K562 (cell line): ENCODE data around the gene BIRC7. TPM values are rescaled to one million over a fixed set of nuclear protein-coding genes. Genes with fewer than 3 reads are reported as not detected.

Experiments used
- ATAC-seq: fragments of 200-7000 bp; cut with Tn5 transposase; 3 replicates; pipeline ENCODE4 v1.9.1; 2020; ENCODE audit warnings: moderate library complexity
- BruUV-seq: library from RNA; stranded (reverse); fragments of 400-500 nt; replicated peaks from 2 replicates; lab custom pipeline; 2021; lab: Mats Ljungman, UMichigan
- CTCF ChIA-PET: fragments of 300-600 bp; formaldehyde crosslinking; extraction: SDS; loops from one replicate; lab custom pipeline; 2021; ENCODE audit warnings: low intra/inter-chr PET ratio; lab: Yijun Ruan, JAX
- POLR2A ChIA-PET: fragments of 300-600, 350-650 bp; sonication (Branson Sonifier 250); formaldehyde crosslinking; extraction: SDS; loops from one replicate; lab custom pipeline; 2021; ENCODE audit warnings: antibody characterized with exemption, inconsistent platforms; lab: Yijun Ruan, JAX
- DNase-seq, 4 experiments: peaks; one replicate each; pipeline versions ENCODE4 v3.0.0 to v3.0.0-alpha.2; 2011 to 2018; ENCODE audit warnings: low spot score in 3 of 4, mixed read lengths in 3 of 4; ENCODE audit errors: extremely low read depth in 1 of 4
- FAIRE-seq: peaks from 2 replicates; lab custom pipeline; 2011; peaks lifted over from hg19 to GRCh38; lab: Jason Lieb, UNC
- H2AFZ ChIP-seq: 2 replicates; pipeline ENCODE4 v1.6.0; 2011; ENCODE audit warnings: low read depth, low read length, control low read depth, inconsistent platforms
- H3K27ac ChIP-seq: fragments of 200-600 bp; 3 replicates; pipeline ENCODE4 v1.8.0; 2011; ENCODE audit warnings: low read depth, mild to moderate bottlenecking, control low read depth, inconsistent platforms, low read length, moderate library complexity, mixed read lengths; ENCODE audit errors: extremely low read depth
- H3K27me3 ChIP-seq, 2 experiments: fragments of 300-600 bp in 1 of 2; 2 replicates in 1 of 2; 3 replicates in 1 of 2; pipeline versions ENCODE4 v1.6.0 to v1.8.0; 2011; ENCODE audit warnings: inconsistent platforms in 2 of 2, low read length in 2 of 2, mild to moderate bottlenecking in 1 of 2, mixed read lengths in 1 of 2, moderate library complexity in 1 of 2; ENCODE audit not compliant: control insufficient read depth in 2 of 2, insufficient read depth in 2 of 2
- H3K36me3 ChIP-seq: fragments of 300-600 bp; 3 replicates; pipeline ENCODE4 v1.8.0; 2011; ENCODE audit warnings: mild to moderate bottlenecking, low read length, inconsistent platforms; ENCODE audit not compliant: control insufficient read depth, insufficient read depth
- H3K4me1 ChIP-seq, 2 experiments: fragments of 200-600 bp in 1 of 2; replicated peaks in 1 of 2; 2 replicates in 1 of 2; 3 replicates in 1 of 2; pipeline versions ENCODE4 v1.5.1 to v1.8.0; 2011; ENCODE audit warnings: inconsistent platforms in 2 of 2, low read length in 2 of 2, mild to moderate bottlenecking in 1 of 2, mixed read lengths in 1 of 2, moderate library complexity in 1 of 2; ENCODE audit not compliant: control insufficient read depth in 2 of 2, insufficient read depth in 2 of 2
- H3K4me2 ChIP-seq: 2 replicates; pipeline ENCODE4 v1.6.1; 2011; ENCODE audit warnings: low read length, control low read depth, inconsistent platforms, mixed read lengths; ENCODE audit not compliant: insufficient read depth
- H3K4me3 ChIP-seq: fragments of 200-600 bp; sonication (generic), shearing (Covaris generic); 2 replicates; pipeline ENCODE4 v1.5.1; 2016; ENCODE audit warnings: control low read depth, inconsistent platforms
- H3K79me2 ChIP-seq: fragments of 200-600 bp; 3 replicates; pipeline ENCODE4 v1.8.0; 2011; ENCODE audit warnings: low read length, inconsistent platforms; ENCODE audit not compliant: control insufficient read depth, insufficient read depth
- H3K9ac ChIP-seq, 2 experiments: 2 replicates each; pipeline versions ENCODE4 v1.6.0 to v1.6.1; 2011; ENCODE audit warnings: low read depth in 2 of 2, low read length in 2 of 2, control low read depth in 1 of 2, inconsistent platforms in 1 of 2, mild to moderate bottlenecking in 1 of 2, mixed read lengths in 1 of 2; ENCODE audit not compliant: insufficient read depth in 1 of 2
- H3K9me1 ChIP-seq: one replicate; pipeline ENCODE4 v1.6.0; 2011; ENCODE audit warnings: inconsistent platforms, mild to moderate bottlenecking, low read length, moderate library complexity; ENCODE audit not compliant: control insufficient read depth, insufficient read depth
- H3K9me3 ChIP-seq: replicated peaks from 2 replicates; pipeline ENCODE4 v1.5.1; 2011; ENCODE audit warnings: low read depth, low read length, inconsistent platforms; ENCODE audit not compliant: control insufficient read depth, insufficient read depth
- H4K20me1 ChIP-seq: replicated peaks from 2 replicates; pipeline ENCODE4 v1.6.1; 2011; ENCODE audit warnings: low read length, inconsistent platforms, mixed read lengths; ENCODE audit not compliant: control insufficient read depth, insufficient read depth
- CHCHD3 ChIP-seq: fragments of 250-450 bp; sonication (Bioruptor Pico); IDR thresholded peaks from 2 replicates; pipeline ENCODE4 v2.1.2; 2022; ENCODE audit warnings: mild to moderate bottlenecking
- RBFOX2 ChIP-seq: fragments of 200-400 bp; formaldehyde crosslinking; IDR thresholded peaks from 2 replicates; pipeline ENCODE4 v1.6.1; 2017; ENCODE audit warnings: low read depth, mild to moderate bottlenecking, low read length, moderate library complexity
- WGBS: fragments of 100-300 bp; shearing (Covaris generic); methylation state at CpG from one replicate; pipeline ENCODE4 v1.1.6; 2016; ENCODE audit warnings: low coverage, mixed read lengths; ENCODE audit not compliant: insufficient coverage; ENCODE audit errors: missing lambda C conversion rate; 5-methylcytosine and 5-hydroxymethylcytosine counted together
- in situ Hi-C: fragments of 300-500 bp; cut with MboI; formaldehyde crosslinking; loops from 4 replicates; pipeline ENCODE4 v1.15.0; 2018; ENCODE audit warnings: inconsistent platforms, mixed read lengths
- intact Hi-C: fragments of 100-400 bp; cut with micrococcal nuclease; formaldehyde crosslinking; loops from 2 replicates; pipeline ENCODE4 v1.14.2; 2022
- polyA plus RNA-seq, 8 experiments: library from polyadenylated mRNA; depleted of rRNA in 4 of 8; stranded (reverse) in 5 of 8; unstranded in 3 of 8; fragments of >200 nt; fragmentation: Nextera tagmentation in 2 of 8; fragmentation: Illumina TruSeq in 1 of 8; extraction: Ambion mirVana in 2 of 8; extraction: Trizol in 1 of 8; gene quantifications; 2 replicates each; pipeline versions ENCODE4 v1.2.1 to v1.2.3, GENCODE V29; 2011 to 2014; ENCODE audit warnings: inconsistent platforms in 1 of 8, missing spikeins in 1 of 8
- total RNA-seq, 7 experiments: library from RNA; depleted of rRNA in 6 of 7; stranded (reverse); fragments of >200 nt in 6 of 7; fragmentation: Illumina TruSeq in 2 of 7; extraction: Trizol in 2 of 7; gene quantifications; 2 replicates each; pipeline versions ENCODE4 v1.2.1 to v1.2.3, GENCODE V29; 2011 to 2021; ENCODE audit warnings: low replicate concordance in 1 of 7
- TF ChIP-seq, protein P1 (sequence below): sonication (generic); formaldehyde crosslinking; IDR thresholded peaks from 2 replicates; pipeline ENCODE4 v1.8.1; 2023; ENCODE audit warnings: mild to moderate bottlenecking, missing genetic modification reagents

Gene BIRC7
- total and polyA plus RNA-seq, 9 of the 15 experiments (the other 6 are each of a cell fraction or from before 2014, with no cell fraction given) = 0.14 to 0.19 (median 0.16) TPM; not detected in 5

DNA sequence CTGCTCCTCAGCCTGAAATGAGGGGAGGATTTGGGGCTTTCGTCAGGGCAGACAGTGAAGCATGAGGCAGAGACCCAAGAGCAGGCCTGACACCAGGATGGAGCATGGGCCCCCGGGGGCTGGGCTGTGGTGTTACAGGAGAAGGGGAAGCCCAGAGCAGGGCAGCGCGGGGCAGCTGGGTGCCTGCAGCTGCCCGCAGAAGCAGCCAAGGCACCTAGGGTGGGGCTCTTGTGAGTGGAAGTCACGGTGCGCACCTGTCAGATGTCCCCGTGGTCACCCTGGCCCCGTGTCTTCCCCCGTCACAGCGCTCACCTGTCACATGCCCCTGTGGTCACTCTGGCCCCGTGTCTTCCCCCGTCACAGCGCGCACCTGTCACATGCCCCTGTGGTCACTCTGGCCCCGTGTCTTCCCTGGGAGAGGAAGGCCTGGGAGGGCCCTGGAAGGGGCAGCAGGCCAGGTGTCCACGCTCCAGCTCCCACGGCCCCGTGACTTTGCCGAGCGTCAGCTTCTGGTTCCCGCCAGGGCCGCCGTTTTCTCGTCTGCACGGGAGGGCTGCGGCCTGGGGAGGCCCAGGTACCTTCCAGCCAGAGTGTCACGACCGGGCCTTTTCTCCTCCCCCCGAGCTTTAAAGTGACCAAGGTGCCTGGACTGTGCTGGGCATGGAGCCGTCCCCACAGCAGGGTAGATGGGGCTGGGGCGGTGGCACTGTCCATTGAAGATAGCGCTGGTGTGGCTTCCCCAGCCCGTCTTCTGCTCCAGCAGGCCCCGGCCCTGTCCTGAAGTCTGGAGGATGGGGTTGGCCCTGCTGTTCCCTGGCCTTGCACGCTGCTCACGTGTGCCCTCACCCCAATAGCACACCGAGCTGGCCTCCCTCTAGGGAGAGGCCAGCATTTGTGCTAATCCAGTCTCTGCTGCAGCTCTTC is 46.3 kb downstream of the BIRC7 start:
- H3K9me3 ChIP-seq = no peaks in the 10 kb centered on the region
- POLR2A ChIA-PET = interaction anchor here (0.6 to 5.2 kb wide), 7 partner anchors 9 to 523 kb away, joined by 3 to 28 read pairs (median 4); partner anchors contain the start of genes ARFGAP1 and COL20A1
- FAIRE-seq = no peak

More for the DNA sequence above, 46.3 kb downstream of the BIRC7 start:
- 95% methylated on average over 26 of the region's 38 CpGs for WGBS
- no peak overlapping the region for H3K27ac ChIP-seq
- no peak for ATAC-seq
- H3K27me3 ChIP-seq = no peaks in the 10 kb centered on the region
- H3K4me1 ChIP-seq = peaks cover 0 to 29% of the 10 kb centered on the region in 2 experiments; a peak in 2 of 5 replicates
- TF ChIP-seq, protein P1, sequence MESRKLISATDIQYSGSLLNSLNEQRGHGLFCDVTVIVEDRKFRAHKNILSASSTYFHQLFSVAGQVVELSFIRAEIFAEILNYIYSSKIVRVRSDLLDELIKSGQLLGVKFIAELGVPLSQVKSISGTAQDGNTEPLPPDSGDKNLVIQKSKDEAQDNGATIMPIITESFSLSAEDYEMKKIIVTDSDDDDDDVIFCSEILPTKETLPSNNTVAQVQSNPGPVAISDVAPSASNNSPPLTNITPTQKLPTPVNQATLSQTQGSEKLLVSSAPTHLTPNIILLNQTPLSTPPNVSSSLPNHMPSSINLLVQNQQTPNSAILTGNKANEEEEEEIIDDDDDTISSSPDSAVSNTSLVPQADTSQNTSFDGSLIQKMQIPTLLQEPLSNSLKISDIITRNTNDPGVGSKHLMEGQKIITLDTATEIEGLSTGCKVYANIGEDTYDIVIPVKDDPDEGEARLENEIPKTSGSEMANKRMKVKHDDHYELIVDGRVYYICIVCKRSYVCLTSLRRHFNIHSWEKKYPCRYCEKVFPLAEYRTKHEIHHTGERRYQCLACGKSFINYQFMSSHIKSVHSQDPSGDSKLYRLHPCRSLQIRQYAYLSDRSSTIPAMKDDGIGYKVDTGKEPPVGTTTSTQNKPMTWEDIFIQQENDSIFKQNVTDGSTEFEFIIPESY (CRISPR knock-in tag) = peak; percentile 61; the same call in 1 of the 2 replicates
- TF ChIP-seq CHCHD3 (no peak), RBFOX2 (peak; percentile 57)
- H3K4me2 ChIP-seq = no peak overlapping the region
- peaks cover 82% of the 10 kb centered on the region; the same call in 2 of the 3 replicates for H3K36me3 ChIP-seq
- in situ Hi-C loops (no loop called here), intact Hi-C loops (no loop called here)
- BruUV-seq = no TSS peak
- no peak overlapping the region for H2AFZ ChIP-seq
- H3K79me2 ChIP-seq = 0 out of 3 replicates have a peak, but pooled peaks cover under 1% of the 10 kb centered on the region
- peaks cover 3% of the 10 kb centered on the region for H3K9me1 ChIP-seq
- no peaks in the 10 kb centered on the region; the same call in 1 of the 2 replicates for H4K20me1 ChIP-seq
- CTCF ChIA-PET = no interaction called here
- no peak overlapping the region for H3K4me3 ChIP-seq
- no peak for DNase-seq
- no peak overlapping the region for H3K9ac ChIP-seq
